GM18909 (cell line): Measurements from ENCODE around the gene GFRA4.

Experiments used
- ATAC-seq: cut with Tn5 transposase; IDR thresholded peaks from one replicate; pipeline ENCODE4 v1.9.1; 2021; ENCODE audit warnings: mild to moderate bottlenecking; ENCODE audit not compliant: unreplicated experiment, poor library complexity

The GFRA4 gene

GRCh38 chr20:3658019-3658715, 5.0 kb downstream of the GFRA4 start:
- ATAC-seq: no peak

- no peak for ATAC-seq
Observed at GRCh38 chr20:3655131-3655405, 8.1 kb downstream of the GFRA4 start.

- ATAC-seq: no peak
Observed at GRCh38 chr20:3654326-3655130, 8.7 kb downstream of the GFRA4 start.

- ATAC-seq: no peak
Observed at GRCh38 chr20:3653921-3654320, 9.3 kb downstream of the GFRA4 start.

GRCh38 chr20:3652676-3653596, 10.3 kb downstream of the GFRA4 start:
- ATAC-seq: no peak

GRCh38 chr20:3652221-3652620, 11.0 kb downstream of the GFRA4 start:
- no peak for ATAC-seq

GRCh38 chr20:3651204-3651962, 11.8 kb downstream of the GFRA4 start:
- no peak for ATAC-seq

- no peak for ATAC-seq
Observed at GRCh38 chr20:3648951-3649350, 14.2 kb downstream of the GFRA4 start.

- ATAC-seq: no peak
Observed at GRCh38 chr20:3647473-3647872, 15.7 kb downstream of the GFRA4 start.

GRCh38 chr20:3646651-3647050, 16.5 kb downstream of the GFRA4 start:
- no peak for ATAC-seq

GRCh38 chr20:3646067-3646440, 17.1 kb downstream of the GFRA4 start:
- no peak for ATAC-seq

GRCh38 chr20:3645309-3646066, 17.7 kb downstream of the GFRA4 start:
- no peak for ATAC-seq

GRCh38 chr20:3640259-3640658, 22.9 kb downstream of the GFRA4 start:
- ATAC-seq: no peak

GRCh38 chr20:3635346-3635745, 27.9 kb downstream of the GFRA4 start:
- ATAC-seq: no peak

GRCh38 chr20:3633913-3634478, 29.2 kb downstream of the GFRA4 start:
- ATAC-seq: no peak

GRCh38 chr20:3632311-3633004, 30.7 kb downstream of the GFRA4 start:
- no peak for ATAC-seq

- ATAC-seq: no peak
Observed at GRCh38 chr20:3631534-3631933, 31.7 kb downstream of the GFRA4 start.

- no peak for ATAC-seq
Observed at GRCh38 chr20:3630429-3630828, 32.8 kb downstream of the GFRA4 start.

- ATAC-seq: no peak
Observed at GRCh38 chr20:3629893-3630292, 33.3 kb downstream of the GFRA4 start.
